Measurements from ENCODE around the gene NOC2L. TPM values are rescaled to one million over a fixed set of nuclear protein-coding genes. Genes with fewer than 3 reads are reported as not detected.

The NOC2L gene
- polyA plus RNA-seq, 1 donor, result 49.2 TPM

- Histone ChIP-seq H3K27me3 (ENCODE audit: control insufficient read depth, insufficient read depth, low read length) (peaks cover 75% of the 10 kb centered on the region), H3K4me1 (ENCODE audit: control insufficient read depth, insufficient read depth, low read length) (peaks cover 40% of the 10 kb centered on the region), H3K27ac (ENCODE audit: low read length) (no peak overlapping the region), H3K9me3 (ENCODE audit: control insufficient read depth, low read depth, low read length) (peaks cover 14% of the 10 kb centered on the region), H3K36me3 (ENCODE audit: control insufficient read depth, insufficient read depth, low read length) (no peaks in the 10 kb centered on the region), H3K4me3 (ENCODE audit: low read length) (no peak overlapping the region)
- WGBS (ENCODE audit: insufficient coverage, low lambda C conversion rate), result no CpG with 5 or more reads among the region's 29 CpGs
- DNase-seq, result no peak
These were observed 39.7 kb downstream of the NOC2L start for GRCh38 chr1:919271-919872.

DNA sequence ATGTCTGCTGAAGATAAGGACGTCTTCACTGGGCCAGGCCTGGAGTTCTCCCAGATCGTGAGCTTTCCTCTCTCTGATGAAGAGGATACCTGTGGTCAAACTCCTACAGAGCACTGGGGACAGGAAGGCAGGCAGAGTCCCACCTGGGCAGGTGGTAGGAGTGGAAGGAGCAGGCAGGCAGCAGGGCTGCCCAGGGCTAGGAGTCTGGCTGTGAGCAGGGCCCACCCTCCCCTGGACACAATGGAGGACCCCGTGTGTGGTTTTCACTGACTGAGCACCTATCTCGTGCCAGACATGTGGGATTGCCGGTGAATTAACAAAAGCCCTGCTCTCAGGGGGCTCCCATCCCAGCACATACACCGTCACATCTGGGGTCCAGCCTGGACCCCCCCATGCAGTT, 40.2 kb downstream of the NOC2L start:
- WGBS (ENCODE audit: insufficient coverage, low lambda C conversion rate), result no CpG with 5 or more reads among the region's 6 CpGs
- H3K4me1 ChIP-seq (ENCODE audit: control insufficient read depth, insufficient read depth, low read length), result peaks cover 40% of the 10 kb centered on the region
- H3K27ac ChIP-seq (ENCODE audit: low read length), result no peak overlapping the region
- peaks cover 79% of the 10 kb centered on the region for H3K27me3 ChIP-seq (ENCODE audit: control insufficient read depth, insufficient read depth, low read length)
- DNase-seq, result no peak
- no peak overlapping the region for H3K4me3 ChIP-seq (ENCODE audit: low read length)
- H3K9me3 ChIP-seq (ENCODE audit: control insufficient read depth, low read depth, low read length), result peaks cover 14% of the 10 kb centered on the region
- no peaks in the 10 kb centered on the region for H3K36me3 ChIP-seq (ENCODE audit: control insufficient read depth, insufficient read depth, low read length)

DNA sequence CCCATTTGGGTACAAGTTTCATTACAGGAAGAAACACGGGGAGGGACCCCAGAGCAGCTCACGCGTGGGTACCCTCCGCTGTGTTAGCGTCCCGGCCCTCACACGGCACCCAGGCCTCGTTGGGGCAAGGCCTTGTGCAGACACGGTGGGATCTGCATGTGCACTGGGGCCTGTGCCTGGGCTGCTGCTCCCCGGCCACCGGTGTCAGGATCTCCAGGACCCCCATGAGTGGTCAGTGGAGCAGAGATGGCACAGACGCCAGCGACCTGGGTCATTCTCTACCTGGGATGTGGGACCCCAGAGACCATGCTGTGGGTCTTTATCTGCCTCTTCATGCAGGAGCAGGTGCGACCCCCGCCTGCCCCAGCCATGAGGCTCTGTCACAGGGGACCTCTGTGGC, 40.7 kb downstream of the NOC2L start:
- Histone ChIP-seq H3K4me1 (ENCODE audit: control insufficient read depth, insufficient read depth, low read length) (peaks cover 38% of the 10 kb centered on the region), H3K9me3 (ENCODE audit: control insufficient read depth, low read depth, low read length) (peaks cover 12% of the 10 kb centered on the region), H3K27me3 (ENCODE audit: control insufficient read depth, insufficient read depth, low read length) (peaks cover 81% of the 10 kb centered on the region), H3K36me3 (ENCODE audit: control insufficient read depth, insufficient read depth, low read length) (no peaks in the 10 kb centered on the region), H3K27ac (ENCODE audit: low read length) (no peak overlapping the region), H3K4me3 (ENCODE audit: low read length) (no peak overlapping the region)
- no peak for DNase-seq
- no CpG with 5 or more reads among the region's 15 CpGs for WGBS (ENCODE audit: insufficient coverage, low lambda C conversion rate)

DNA sequence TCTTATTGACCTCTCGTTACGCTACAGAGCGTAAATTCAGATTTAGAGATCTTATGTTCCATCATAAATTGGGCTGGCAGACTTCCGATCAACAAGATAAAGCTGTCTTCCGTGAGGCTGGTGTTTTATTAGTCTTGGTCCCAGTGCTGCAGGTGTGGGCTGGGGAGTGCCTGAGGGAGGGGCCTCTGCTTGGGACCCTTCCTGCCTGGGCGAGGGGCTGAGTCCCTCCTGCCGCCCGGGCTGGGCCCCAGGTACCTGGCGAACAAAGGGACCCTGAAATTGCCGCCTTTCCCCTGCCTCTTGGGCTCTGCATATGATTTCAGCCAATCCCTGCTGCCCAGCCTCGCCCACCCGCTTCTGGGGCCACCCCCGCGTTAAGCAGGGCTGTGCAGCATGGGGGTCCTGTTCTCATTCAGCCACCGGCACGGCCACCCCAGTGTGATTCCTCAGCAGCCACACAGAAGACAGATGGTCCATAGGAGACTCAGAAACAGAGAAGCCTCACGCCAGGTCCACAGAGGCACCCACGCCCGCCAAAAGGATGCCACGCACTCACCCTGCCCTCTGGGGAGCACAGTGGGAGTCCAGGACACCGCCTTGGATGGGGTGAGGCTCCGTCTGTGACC, 41.5 kb downstream of the NOC2L start:
- Histone ChIP-seq H3K4me3 (ENCODE audit: low read length) (no peak overlapping the region), H3K9me3 (ENCODE audit: control insufficient read depth, low read depth, low read length) (peaks cover 14% of the 10 kb centered on the region), H3K27me3 (ENCODE audit: control insufficient read depth, insufficient read depth, low read length) (peaks cover 80% of the 10 kb centered on the region), H3K4me1 (ENCODE audit: control insufficient read depth, insufficient read depth, low read length) (peaks cover 34% of the 10 kb centered on the region), H3K27ac (ENCODE audit: low read length) (no peak overlapping the region), H3K36me3 (ENCODE audit: control insufficient read depth, insufficient read depth, low read length) (no peaks in the 10 kb centered on the region)
- WGBS (ENCODE audit: insufficient coverage, low lambda C conversion rate), result no CpG with 5 or more reads among the region's 22 CpGs
- no peak for DNase-seq

GRCh38 chr1:917076-917459, 42.0 kb downstream of the NOC2L start:
- Histone ChIP-seq H3K27me3 (ENCODE audit: control insufficient read depth, insufficient read depth, low read length) (peaks cover 80% of the 10 kb centered on the region), H3K4me1 (ENCODE audit: control insufficient read depth, insufficient read depth, low read length) (peaks cover 39% of the 10 kb centered on the region), H3K4me3 (ENCODE audit: low read length) (no peak overlapping the region), H3K9me3 (ENCODE audit: control insufficient read depth, low read depth, low read length) (peaks cover 14% of the 10 kb centered on the region), H3K36me3 (ENCODE audit: control insufficient read depth, insufficient read depth, low read length) (no peaks in the 10 kb centered on the region), H3K27ac (ENCODE audit: low read length) (no peak overlapping the region)
- no CpG with 5 or more reads among the region's 7 CpGs for WGBS (ENCODE audit: insufficient coverage, low lambda C conversion rate)
- no peak for DNase-seq

- WGBS (ENCODE audit: insufficient coverage, low lambda C conversion rate), result no CpG with 5 or more reads among the region's 31 CpGs
- Histone ChIP-seq H3K27ac (ENCODE audit: low read length) (no peak overlapping the region), H3K27me3 (ENCODE audit: control insufficient read depth, insufficient read depth, low read length) (peaks cover 77% of the 10 kb centered on the region)
These were observed 42.6 kb downstream of the NOC2L start for GRCh38 chr1:916173-917075.

GRCh38 chr1:915295-916172, 43.5 kb downstream of the NOC2L start:
- DNase-seq, result no peak
- Histone ChIP-seq H3K4me3 (ENCODE audit: low read length) (no peak overlapping the region), H3K4me1 (ENCODE audit: control insufficient read depth, insufficient read depth, low read length) (peaks cover 44% of the 10 kb centered on the region), H3K36me3 (ENCODE audit: control insufficient read depth, insufficient read depth, low read length) (no peaks in the 10 kb centered on the region), H3K9me3 (ENCODE audit: control insufficient read depth, low read depth, low read length) (peaks cover 11% of the 10 kb centered on the region), H3K27ac (ENCODE audit: low read length) (no peak overlapping the region), H3K27me3 (ENCODE audit: control insufficient read depth, insufficient read depth, low read length) (peaks cover 81% of the 10 kb centered on the region)
- no CpG with 5 or more reads among the region's 28 CpGs for WGBS (ENCODE audit: insufficient coverage, low lambda C conversion rate)

More at GRCh38 chr1:916173-917075, 42.6 kb downstream of the NOC2L start:
- H3K36me3 ChIP-seq (ENCODE audit: control insufficient read depth, insufficient read depth, low read length), result no peaks in the 10 kb centered on the region
- no peak overlapping the region for H3K4me3 ChIP-seq (ENCODE audit: low read length)
- H3K4me1 ChIP-seq (ENCODE audit: control insufficient read depth, insufficient read depth, low read length), result peaks cover 42% of the 10 kb centered on the region
- peak in 1 of 2 donors; percentile 65 for DNase-seq
- peaks cover 14% of the 10 kb centered on the region for H3K9me3 ChIP-seq (ENCODE audit: control insufficient read depth, low read depth, low read length)

DNA sequence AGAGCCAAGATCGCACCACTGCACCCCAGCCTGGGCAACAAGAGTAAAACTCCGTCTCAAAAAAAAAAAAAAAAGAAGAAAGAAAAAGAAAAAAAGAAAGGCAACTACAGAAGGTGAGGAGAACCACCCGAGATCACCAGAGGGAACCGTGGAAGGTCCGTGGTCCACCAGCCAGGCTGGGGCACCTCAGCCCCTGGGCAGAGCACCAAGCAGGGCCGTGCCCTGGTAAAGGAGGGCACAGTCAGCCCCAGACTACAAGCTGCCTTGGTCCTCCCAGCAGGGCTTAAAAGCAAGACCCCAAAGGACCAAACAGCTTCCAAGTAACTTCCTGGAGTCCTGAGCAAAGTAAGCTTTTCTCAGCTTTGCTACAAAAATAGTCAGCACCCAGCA, 44.2 kb downstream of the NOC2L start:
- WGBS (ENCODE audit: insufficient coverage, low lambda C conversion rate), result 100% methylated on average over 1 of the region's 6 CpGs
- H3K27me3 ChIP-seq (ENCODE audit: control insufficient read depth, insufficient read depth, low read length), result peaks cover 79% of the 10 kb centered on the region
- no peak overlapping the region for H3K27ac ChIP-seq (ENCODE audit: low read length)
- DNase-seq, result no peak
- peaks cover 45% of the 10 kb centered on the region for H3K4me1 ChIP-seq (ENCODE audit: control insufficient read depth, insufficient read depth, low read length)
- H3K36me3 ChIP-seq (ENCODE audit: control insufficient read depth, insufficient read depth, low read length), result no peaks in the 10 kb centered on the region
- no peak overlapping the region for H3K4me3 ChIP-seq (ENCODE audit: low read length)
- peaks cover 10% of the 10 kb centered on the region for H3K9me3 ChIP-seq (ENCODE audit: control insufficient read depth, low read depth, low read length)

- Histone ChIP-seq H3K27ac (ENCODE audit: low read length) (no peak overlapping the region), H3K36me3 (ENCODE audit: control insufficient read depth, insufficient read depth, low read length) (no peaks in the 10 kb centered on the region), H3K4me3 (ENCODE audit: low read length) (no peak overlapping the region), H3K27me3 (ENCODE audit: control insufficient read depth, insufficient read depth, low read length) (peaks cover 73% of the 10 kb centered on the region), H3K9me3 (ENCODE audit: control insufficient read depth, low read depth, low read length) (peaks cover 5% of the 10 kb centered on the region), H3K4me1 (ENCODE audit: control insufficient read depth, insufficient read depth, low read length) (peaks cover 45% of the 10 kb centered on the region)
- no peak for DNase-seq
- WGBS (ENCODE audit: insufficient coverage, low lambda C conversion rate), result 100% methylated on average over 3 of the region's 21 CpGs
These were observed 44.7 kb downstream of the NOC2L start for GRCh38 chr1:914131-914890.

Measured in large intestine (tissue), 3 donors.